HG02852 (cell line): ENCODE results near the gene PLXNC1.

Experiments used
- ATAC-seq: cut with Tn5 transposase; IDR thresholded peaks from one replicate; pipeline ENCODE4 v1.9.1; 2021; ENCODE audit warnings: mild to moderate bottlenecking, moderate library complexity; ENCODE audit not compliant: unreplicated experiment

The PLXNC1 gene

GRCh38 chr12:94263011-94263811, 114.8 kb downstream of the PLXNC1 start:
- ATAC-seq = peak; percentile 37

GRCh38 chr12:94263905-94264561, 115.7 kb downstream of the PLXNC1 start:
- no peak for ATAC-seq

DNA sequence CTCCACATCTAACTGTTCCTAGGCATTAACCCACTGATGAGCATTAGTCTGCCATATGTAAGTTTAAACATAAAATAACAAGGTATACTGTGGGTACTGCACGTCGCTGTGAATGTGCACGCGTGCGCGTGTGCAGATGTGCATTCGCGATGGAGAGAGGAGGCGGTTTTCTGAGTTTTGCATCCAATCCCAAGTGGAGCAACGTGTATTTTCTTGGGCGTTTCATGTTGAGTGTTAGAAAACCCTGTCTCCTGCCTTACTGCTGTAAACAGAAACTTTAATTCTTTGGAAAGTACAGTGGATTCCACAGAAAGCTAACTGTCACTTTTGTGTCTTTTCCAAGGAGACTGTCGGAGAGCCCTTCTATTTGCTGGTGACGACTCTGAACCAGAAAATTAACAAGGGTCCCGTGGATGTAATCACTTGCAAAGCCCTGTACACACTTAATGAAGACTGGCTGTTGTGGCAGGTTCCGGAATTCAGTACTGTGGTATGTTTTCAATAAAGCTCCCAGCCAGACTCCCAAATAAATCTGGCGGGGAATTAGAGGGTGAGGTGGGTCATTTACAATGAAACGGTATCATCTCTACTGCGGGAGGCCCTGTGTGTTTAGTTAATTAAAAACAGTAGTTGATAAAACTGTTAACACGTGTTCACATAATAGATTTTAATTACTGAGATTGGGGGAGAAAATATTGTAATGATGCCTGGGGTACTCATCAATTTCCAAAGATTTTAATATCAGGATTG, 116.5 kb downstream of the PLXNC1 start:
- no peak for ATAC-seq

GRCh38 chr12:94265539-94265938, 117.2 kb downstream of the PLXNC1 start:
- no peak for ATAC-seq

- no peak for ATAC-seq
These were observed 117.8 kb downstream of the PLXNC1 start for GRCh38 chr12:94265966-94266745.

- no peak for ATAC-seq
These were observed 118.6 kb downstream of the PLXNC1 start for GRCh38 chr12:94266796-94267536.

- ATAC-seq = no peak
These were observed 119.1 kb downstream of the PLXNC1 start for GRCh38 chr12:94267537-94267872.

DNA sequence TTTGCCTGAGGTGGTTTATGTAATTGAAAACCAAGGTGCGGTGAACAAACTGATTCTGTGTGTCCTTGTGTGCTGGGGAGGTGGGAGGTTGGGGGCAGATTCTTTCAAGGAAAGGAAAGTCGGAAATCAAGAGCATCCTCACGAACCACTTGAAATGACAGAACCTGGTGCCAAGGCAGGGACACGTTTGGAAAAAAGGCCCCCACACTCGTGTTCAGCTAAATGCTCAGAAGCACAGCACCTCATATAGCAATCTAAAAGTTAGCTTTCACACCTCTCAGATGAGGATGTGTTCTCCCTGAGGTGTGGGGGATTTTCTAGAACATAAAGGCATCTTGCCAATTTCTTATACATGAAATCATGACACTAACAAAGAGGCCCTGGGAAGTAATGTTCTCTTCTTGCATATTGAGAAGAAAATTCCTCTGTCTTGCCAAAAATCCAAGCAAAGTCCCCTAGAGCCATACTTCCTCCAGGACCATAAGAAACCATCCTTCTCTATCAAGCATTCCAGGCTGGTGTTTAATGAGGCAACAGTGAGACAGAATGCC, 119.6 kb downstream of the PLXNC1 start:
- ATAC-seq = no peak

DNA sequence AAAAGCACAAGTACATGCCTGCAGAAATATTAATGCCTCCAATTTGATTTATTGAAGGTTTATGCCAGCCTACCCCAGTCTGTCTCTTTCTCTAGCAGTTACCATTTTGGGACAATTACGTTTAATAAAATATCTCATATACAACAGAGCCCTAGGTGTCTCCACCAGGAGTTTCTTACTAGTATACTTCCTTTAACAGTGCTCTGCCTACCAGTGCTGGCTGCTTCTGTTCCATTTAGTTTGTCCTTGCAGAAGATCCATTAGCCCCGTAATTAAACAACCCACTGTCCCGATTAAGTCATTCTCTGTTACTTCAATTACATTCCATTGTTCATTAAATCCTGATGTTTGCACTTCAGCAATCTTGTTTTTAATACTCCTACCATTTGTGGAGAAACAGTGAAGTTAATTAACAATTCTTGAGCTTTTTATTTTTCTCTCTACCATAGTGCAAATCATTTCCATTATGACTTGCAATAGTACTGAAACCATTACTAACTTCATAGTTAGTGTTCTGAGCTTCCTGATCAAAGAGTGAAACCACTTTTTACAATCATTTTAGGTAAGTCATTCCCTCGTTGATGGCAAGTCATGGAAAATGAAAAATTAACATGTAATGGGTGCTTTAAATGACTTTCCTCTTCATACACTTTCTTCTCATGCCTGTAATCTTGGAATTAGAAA, 121.1 kb downstream of the PLXNC1 start:
- no peak for ATAC-seq

DNA sequence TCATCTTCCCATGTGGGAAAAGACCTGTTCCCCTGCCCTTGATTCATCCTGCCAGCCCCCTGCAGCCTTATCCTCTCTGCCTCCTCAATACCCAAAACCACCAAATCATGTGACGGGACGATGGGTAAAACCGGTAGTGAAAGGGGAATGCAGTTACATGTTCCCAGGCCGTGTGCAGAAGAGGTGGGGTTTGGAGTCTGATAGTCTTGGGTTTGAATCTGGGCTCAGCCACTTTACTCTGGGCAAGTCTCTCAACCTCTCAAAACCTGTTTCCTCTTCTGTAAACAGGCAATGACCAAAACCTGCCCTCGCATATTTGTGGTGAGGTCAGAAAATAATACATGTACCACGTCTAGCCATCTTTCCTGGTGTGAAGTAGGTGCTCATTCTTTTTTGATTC, 123.0 kb downstream of the PLXNC1 start:
- ATAC-seq = no peak

DNA sequence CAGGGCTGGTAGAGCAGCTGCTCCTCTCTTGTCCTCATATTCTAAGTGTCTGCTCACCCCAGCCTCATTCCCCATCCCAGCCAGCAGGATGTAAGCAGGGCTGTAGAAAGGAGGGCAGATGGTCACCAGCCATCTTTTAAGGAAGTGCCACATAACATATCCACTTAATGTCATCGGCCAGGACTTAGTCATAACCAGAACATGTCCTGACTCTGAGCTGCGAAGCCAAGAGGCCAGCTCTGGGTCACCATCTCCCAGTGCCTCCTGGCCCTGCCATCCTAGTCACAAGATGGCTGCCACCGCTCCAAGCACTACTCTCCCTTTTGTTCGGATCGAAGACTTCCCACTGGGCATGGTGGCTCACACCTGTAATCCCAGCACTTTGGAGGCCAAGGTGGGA, 123.9 kb downstream of the PLXNC1 start:
- ATAC-seq = no peak

DNA sequence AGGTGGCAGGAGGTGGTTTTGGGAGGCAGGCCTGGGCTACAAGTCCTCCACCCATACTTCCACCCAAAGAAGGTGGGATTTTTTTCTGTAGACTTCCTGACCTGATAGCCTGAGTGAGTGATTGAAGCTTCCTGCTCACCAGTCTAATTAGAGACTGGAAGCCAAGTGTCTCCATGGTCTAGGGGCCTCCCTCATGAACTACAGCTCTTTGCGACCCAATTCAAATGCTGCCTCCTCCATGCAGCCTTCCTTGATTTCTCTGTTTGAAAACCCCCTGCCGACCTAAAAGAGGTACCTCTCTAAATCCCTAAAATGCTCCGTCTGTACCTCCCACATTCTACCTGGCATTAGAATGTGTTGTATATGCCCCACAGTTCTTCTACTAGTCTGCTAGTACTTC, 124.9 kb downstream of the PLXNC1 start:
- ATAC-seq = no peak

GRCh38 chr12:94276725-94277124, 128.3 kb downstream of the PLXNC1 start:
- ATAC-seq = no peak

DNA sequence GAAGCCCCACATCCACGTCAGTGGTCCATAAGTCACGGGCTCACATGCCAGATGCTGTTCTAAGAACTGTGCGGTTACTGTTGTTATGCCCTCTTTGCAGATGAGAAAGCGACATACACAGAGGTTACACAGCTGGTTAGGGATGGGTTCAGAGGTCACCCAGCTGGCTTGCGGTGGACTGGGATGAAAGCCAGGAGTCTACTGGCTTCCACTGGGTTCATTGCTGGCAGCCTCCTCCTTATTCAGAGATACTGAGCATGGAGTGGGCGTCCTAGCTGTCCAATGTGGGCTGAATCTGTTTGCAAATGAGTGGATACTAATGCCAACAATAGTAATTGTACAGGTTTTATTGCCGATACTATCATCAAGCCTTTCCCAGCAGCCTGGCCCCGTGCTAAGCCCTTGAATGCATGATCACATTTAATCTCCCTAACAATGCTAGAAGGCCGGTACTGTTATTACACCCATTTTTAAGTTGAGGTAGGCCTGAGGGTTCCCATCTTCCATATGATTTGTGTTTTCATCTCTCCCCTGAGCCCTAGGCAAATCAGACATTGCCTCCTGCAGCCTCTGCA, 129.1 kb downstream of the PLXNC1 start:
- ATAC-seq = no peak

DNA sequence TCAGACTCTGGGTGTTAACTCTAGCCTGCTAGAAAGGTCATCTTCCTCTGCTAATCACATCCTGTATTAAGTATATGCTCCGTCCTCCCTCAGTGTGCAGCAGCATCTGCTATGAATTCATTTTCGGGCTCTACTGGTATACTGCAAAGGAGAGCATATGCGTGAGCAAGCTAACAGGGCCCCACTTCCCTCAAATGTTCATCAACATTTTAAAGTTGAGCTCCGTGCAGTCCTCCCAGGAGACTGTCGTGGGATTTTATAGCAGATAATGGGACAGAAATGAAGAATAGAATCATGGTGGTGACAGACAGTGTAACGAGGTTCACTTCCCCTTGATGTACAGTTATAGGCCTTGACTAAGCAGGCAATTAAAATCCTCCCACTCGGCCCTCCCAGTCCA, 131.7 kb downstream of the PLXNC1 start:
- no peak for ATAC-seq

DNA sequence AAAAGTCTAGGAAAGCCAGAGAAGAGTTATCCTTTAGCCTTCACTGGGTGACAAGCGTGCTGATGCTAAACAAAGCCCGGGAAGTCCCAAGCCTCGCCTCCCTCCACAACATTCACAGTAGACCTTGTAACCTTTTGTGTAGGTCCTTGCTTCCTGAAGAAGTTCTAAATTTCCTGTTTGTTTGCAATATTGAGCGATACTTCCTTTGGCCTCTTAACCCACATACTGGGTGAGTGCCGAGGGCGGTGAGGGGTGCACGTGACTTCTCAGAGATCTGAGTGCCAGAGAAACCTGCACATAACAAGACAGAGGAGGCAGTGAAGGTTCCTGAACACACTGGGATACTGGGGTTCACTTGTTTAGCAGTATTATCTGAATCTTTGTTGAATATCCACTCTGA, 134.3 kb downstream of the PLXNC1 start:
- ATAC-seq = no peak

GRCh38 chr12:94284046-94284445, 135.7 kb downstream of the PLXNC1 start:
- ATAC-seq = no peak

GRCh38 chr12:94284859-94285258, 136.5 kb downstream of the PLXNC1 start:
- ATAC-seq = no peak

GRCh38 chr12:94285943-94286582, 137.7 kb downstream of the PLXNC1 start:
- no peak for ATAC-seq
